ENCODE measurements around the gene GAD1.

The GAD1 gene

DNA sequence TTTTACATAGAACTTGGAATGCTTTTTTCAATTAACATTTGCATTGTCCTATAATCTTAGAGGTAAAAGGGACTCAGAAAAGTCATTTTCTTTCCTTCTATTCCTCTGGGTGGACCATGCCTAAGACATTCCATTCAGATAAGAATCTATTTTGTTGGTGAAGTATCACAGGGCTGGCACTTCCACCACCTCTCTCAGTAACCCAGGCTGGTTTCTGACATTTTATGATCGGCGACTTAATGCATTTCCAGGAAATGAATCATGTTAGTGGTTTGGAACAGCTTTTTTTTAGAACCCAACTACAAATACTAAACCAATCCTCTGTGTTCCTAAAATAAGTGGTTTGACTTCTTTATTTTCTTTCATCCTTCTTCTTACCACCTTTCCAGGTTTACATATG, 27.0 kb downstream of the GAD1 start:
- Histone ChIP-seq H3K27me3 (ENCODE audit: low read depth, low read length) (peaks cover 3% of the 10 kb centered on the region; the same call in 1 of the 2 replicates), H3K79me2 (ENCODE audit: low read length) (no peaks in the 10 kb centered on the region), H2AFZ (ENCODE audit: low read depth, low read length) (no peak overlapping the region), H3K36me3 (replicated peaks; ENCODE audit: low read depth, low read length) (no peaks in the 10 kb centered on the region), H4K20me1 (ENCODE audit: insufficient read depth, low read length) (no peaks in the 10 kb centered on the region), H3K4me2 (ENCODE audit: low read length) (no peak overlapping the region), H3K4me1 (ENCODE audit: low read length) (0 out of 2 replicates have a peak, but pooled peaks cover 3% of the 10 kb centered on the region), H3K4me3 (ENCODE audit: low read length) (no peak overlapping the region), H3K27ac (ENCODE audit: low read length) (no peak overlapping the region), H3K9me3 (ENCODE audit: insufficient read depth, low read length) (no peaks in the 10 kb centered on the region), H3K9ac (ENCODE audit: low read length) (no peak overlapping the region)
- TF ChIP-seq, protein P1, sequence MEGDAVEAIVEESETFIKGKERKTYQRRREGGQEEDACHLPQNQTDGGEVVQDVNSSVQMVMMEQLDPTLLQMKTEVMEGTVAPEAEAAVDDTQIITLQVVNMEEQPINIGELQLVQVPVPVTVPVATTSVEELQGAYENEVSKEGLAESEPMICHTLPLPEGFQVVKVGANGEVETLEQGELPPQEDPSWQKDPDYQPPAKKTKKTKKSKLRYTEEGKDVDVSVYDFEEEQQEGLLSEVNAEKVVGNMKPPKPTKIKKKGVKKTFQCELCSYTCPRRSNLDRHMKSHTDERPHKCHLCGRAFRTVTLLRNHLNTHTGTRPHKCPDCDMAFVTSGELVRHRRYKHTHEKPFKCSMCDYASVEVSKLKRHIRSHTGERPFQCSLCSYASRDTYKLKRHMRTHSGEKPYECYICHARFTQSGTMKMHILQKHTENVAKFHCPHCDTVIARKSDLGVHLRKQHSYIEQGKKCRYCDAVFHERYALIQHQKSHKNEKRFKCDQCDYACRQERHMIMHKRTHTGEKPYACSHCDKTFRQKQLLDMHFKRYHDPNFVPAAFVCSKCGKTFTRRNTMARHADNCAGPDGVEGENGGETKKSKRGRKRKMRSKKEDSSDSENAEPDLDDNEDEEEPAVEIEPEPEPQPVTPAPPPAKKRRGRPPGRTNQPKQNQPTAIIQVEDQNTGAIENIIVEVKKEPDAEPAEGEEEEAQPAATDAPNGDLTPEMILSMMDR (IDR thresholded peaks at IDR 0.05; ENCODE audit: low read depth, low read length) = no peak
- no peak for TF ChIP-seq EZH2phosphoT487 (IDR thresholded peaks at IDR 0.05; ENCODE audit: low read depth)

DNA sequence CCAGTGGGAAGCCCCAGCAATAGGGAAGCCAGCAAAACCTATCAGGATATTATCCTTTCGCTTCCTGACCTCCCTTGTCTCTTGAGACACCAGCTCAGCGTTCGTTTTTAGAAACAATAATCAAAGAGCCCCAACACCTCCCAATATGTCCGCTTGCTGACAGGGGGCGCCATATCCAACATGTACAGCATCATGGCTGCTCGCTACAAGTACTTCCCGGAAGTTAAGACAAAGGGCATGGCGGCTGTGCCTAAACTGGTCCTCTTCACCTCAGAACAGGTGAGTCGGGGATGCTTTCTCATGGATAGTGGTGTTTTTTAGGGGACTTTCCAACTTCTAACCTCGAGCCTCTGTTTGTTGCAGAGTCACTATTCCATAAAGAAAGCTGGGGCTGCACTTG, 28.7 kb downstream of the GAD1 start:
- Histone ChIP-seq H3K4me3 (ENCODE audit: low read length) (peak overlapping the region; percentile 57), H4K20me1 (ENCODE audit: insufficient read depth, low read length) (no peaks in the 10 kb centered on the region), H3K9me3 (ENCODE audit: insufficient read depth, low read length) (no peaks in the 10 kb centered on the region), H3K36me3 (replicated peaks; ENCODE audit: low read depth, low read length) (no peaks in the 10 kb centered on the region), H3K4me1 (ENCODE audit: low read length) (0 out of 2 replicates have a peak, but pooled peaks cover 3% of the 10 kb centered on the region), H3K79me2 (ENCODE audit: low read length) (no peaks in the 10 kb centered on the region), H2AFZ (ENCODE audit: low read depth, low read length) (peak overlapping the region; percentile 52), H3K27ac (ENCODE audit: low read length) (no peak overlapping the region), H3K9ac (ENCODE audit: low read length) (no peak overlapping the region), H3K4me2 (ENCODE audit: low read length) (peak overlapping the region; percentile 35), H3K27me3 (ENCODE audit: low read depth, low read length) (no peaks in the 10 kb centered on the region)
- TF ChIP-seq EZH2phosphoT487 (IDR thresholded peaks at IDR 0.05; ENCODE audit: low read depth) = no peak
- TF ChIP-seq, protein P1 (IDR thresholded peaks at IDR 0.05; ENCODE audit: low read depth, low read length) = peak; percentile 50

DNA sequence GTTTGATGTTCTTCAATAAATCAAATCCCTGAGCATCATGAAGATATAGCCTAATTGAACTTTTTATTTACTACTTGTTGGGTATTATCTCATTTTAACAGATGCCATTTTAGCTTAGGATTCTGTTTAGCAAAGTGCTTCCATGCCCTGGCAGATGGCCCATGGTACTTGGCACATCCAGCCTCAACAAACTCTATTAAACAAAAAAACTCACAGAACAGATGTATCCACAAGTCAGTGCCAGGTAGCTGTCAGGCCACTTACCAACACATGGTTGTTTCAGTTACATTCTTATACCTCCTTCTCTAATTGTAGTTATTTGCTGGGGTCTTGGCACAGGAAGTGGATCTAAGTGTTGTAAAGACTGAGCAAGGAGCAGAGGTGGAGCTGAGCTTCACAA, 29.6 kb downstream of the GAD1 start:
- H3K36me3 ChIP-seq (replicated peaks; ENCODE audit: low read depth, low read length) = no peaks in the 10 kb centered on the region
- H3K4me1 ChIP-seq (ENCODE audit: low read length) = 0 out of 2 replicates have a peak, but pooled peaks cover 3% of the 10 kb centered on the region
- H3K4me3 ChIP-seq (ENCODE audit: low read length) = no peak overlapping the region
- no peak overlapping the region for H3K4me2 ChIP-seq (ENCODE audit: low read length)
- H3K27ac ChIP-seq (ENCODE audit: low read length) = no peak overlapping the region
- no peaks in the 10 kb centered on the region for H4K20me1 ChIP-seq (ENCODE audit: insufficient read depth, low read length)
- no peaks in the 10 kb centered on the region for H3K27me3 ChIP-seq (ENCODE audit: low read depth, low read length)
- H3K9me3 ChIP-seq (ENCODE audit: insufficient read depth, low read length) = no peaks in the 10 kb centered on the region
- H2AFZ ChIP-seq (ENCODE audit: low read depth, low read length) = no peak overlapping the region
- no peak overlapping the region for H3K9ac ChIP-seq (ENCODE audit: low read length)
- TF ChIP-seq, protein P1 (IDR thresholded peaks at IDR 0.05; ENCODE audit: low read depth, low read length) = no peak
- TF ChIP-seq EZH2phosphoT487 (IDR thresholded peaks at IDR 0.05; ENCODE audit: low read depth) = no peak
- no peaks in the 10 kb centered on the region for H3K79me2 ChIP-seq (ENCODE audit: low read length)

DNA sequence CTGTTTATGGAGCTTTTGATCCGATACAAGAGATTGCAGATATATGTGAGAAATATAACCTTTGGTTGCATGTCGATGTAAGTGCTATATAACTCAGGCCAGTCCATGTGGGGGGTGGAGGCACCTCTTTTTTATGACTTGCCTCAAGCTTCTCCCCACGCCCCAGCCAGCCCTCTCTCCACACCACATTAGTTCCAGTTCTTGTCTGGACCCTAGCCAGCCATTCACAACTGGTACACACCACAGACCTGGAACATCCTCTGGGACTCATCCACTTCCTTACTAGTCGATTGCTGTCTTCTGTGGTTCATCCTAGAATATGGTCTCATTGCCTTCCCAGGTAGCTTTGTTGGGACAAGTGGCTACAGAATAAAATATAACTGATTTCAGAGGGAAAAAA, 31.0 kb downstream of the GAD1 start:
- 0 out of 2 replicates have a peak, but pooled peaks cover 3% of the 10 kb centered on the region for H3K4me1 ChIP-seq (ENCODE audit: low read length)
- H3K4me2 ChIP-seq (ENCODE audit: low read length) = no peak overlapping the region
- H4K20me1 ChIP-seq (ENCODE audit: insufficient read depth, low read length) = no peaks in the 10 kb centered on the region
- no peak overlapping the region for H2AFZ ChIP-seq (ENCODE audit: low read depth, low read length)
- no peaks in the 10 kb centered on the region for H3K36me3 ChIP-seq (replicated peaks; ENCODE audit: low read depth, low read length)
- no peak overlapping the region for H3K4me3 ChIP-seq (ENCODE audit: low read length)
- no peaks in the 10 kb centered on the region for H3K9me3 ChIP-seq (ENCODE audit: insufficient read depth, low read length)
- TF ChIP-seq, protein P1 (IDR thresholded peaks at IDR 0.05; ENCODE audit: low read depth, low read length) = no peak
- TF ChIP-seq EZH2phosphoT487 (IDR thresholded peaks at IDR 0.05; ENCODE audit: low read depth) = no peak
- H3K79me2 ChIP-seq (ENCODE audit: low read length) = no peaks in the 10 kb centered on the region
- no peak overlapping the region for H3K9ac ChIP-seq (ENCODE audit: low read length)
- H3K27ac ChIP-seq (ENCODE audit: low read length) = no peak overlapping the region
- no peaks in the 10 kb centered on the region for H3K27me3 ChIP-seq (ENCODE audit: low read depth, low read length)

Data from OCI-LY3 (cell line).